ENCODE data around the gene DDX1.
"Not testable (repeated sequence)": the region's sequence is repeated elsewhere in the genome, so short reads cannot be mapped to it uniquely, and the experiment has no call there.

Gene DDX1

DNA sequence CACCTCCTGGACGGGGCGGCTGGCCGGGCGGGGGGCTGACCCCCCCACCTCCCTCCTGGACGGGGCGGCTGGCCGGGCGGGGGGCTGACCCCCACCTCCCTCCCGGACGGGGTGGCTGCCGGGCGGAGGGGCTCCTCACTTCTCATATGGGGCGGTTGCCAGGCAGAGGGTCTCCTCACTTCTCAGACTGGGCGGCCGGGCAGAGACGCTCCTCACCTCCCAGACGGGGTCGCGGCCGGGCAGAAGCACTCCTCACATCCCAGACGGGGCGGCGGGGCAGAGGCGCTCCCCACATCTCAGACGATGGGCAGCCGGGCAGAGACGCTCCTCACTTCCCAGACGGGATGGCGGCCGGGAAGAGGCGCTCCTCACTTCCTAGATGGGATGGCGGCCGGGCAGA, 88.5 kb downstream of the DDX1 start:
- DNase-seq = not testable (repeated sequence)

Measured in retina (tissue), 1 donor.